ENCODE data around the gene CMSS1.

GRCh38 chr3:100083209-100083608 lies 265.5 kb downstream of the CMSS1 start:
- TF ChIP-seq CTCF (IDR thresholded peaks at IDR 0.05 in 2 of 3, conservative IDR thresholded peaks at IDR 0.05 in 1 of 3; ENCODE audit: borderline replicate concordance in 1 of 3, insufficient read depth in 1 of 3, low read depth in 2 of 3, low read length in 2 of 3) (no peak), EZH2phosphoT487 (IDR thresholded peaks at IDR 0.05; ENCODE audit: borderline replicate concordance) (no peak), TCF7L2 (IDR thresholded peaks at IDR 0.05; ENCODE audit: borderline replicate concordance, extremely low read depth, insufficient read depth, insufficient read length) (no peak), JUND (IDR thresholded peaks at IDR 0.05) (no peak), REST (IDR thresholded peaks at IDR 0.05; ENCODE audit: low read depth) (no peak), CEBPB (IDR thresholded peaks at IDR 0.05; ENCODE audit: low read depth) (no peak), POLR2AphosphoS5 (IDR thresholded peaks at IDR 0.05; ENCODE audit: low read depth, low read length) (no peak)
